Measurements from ENCODE around the gene AJAP1. TPM values are rescaled to one million over a fixed set of nuclear protein-coding genes. Genes with fewer than 3 reads are reported as not detected.

AJAP1 gene
- total RNA-seq, 5 donors from 2014 or later (not counting 1 experiment from before 2014, with no cell fraction given) = 0.44 to 4.4 (median 0.61) TPM

DNA sequence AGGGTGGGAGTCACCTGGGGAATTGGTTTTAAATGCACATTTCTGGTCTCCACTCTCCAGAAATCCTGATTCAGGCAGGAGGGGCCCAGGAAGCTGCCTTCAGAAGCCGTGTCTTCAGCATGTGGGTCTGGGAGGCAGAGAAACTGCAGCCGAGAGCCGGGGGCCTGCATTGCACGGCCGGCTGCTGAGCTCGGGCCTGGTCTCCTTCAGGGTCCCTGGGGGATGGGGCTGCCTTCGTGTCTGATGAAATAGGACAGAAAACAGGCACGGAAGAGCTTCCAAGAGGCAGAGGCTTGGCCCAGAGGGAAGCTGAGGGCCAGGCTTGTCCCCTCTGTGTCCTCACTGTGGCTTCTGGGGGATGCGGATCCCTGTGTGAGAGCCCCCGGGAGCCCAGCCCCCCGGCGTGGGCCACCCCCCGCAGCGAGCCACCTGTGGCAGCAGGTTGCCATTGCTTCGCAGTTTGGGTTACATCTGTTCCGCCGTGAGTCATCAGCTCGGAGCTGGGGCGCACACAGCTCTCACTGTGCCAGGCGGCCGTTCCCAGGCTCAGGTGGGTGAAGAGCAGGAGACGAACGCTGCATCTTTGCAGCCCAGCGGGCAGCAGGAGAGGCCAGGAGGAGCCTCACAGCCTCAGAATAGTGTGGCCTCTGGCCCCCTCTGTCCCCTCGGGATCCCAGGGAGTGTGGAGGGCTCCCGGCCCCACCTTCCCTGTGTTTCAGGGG lies 72.4 kb downstream of the AJAP1 start:
- no peaks in the 10 kb centered on the region for H3K36me3 ChIP-seq (ENCODE audit: control insufficient read depth in 2 of 2, extremely low read depth in 1 of 2, insufficient read depth in 1 of 2, low read length in 1 of 2)

DNA sequence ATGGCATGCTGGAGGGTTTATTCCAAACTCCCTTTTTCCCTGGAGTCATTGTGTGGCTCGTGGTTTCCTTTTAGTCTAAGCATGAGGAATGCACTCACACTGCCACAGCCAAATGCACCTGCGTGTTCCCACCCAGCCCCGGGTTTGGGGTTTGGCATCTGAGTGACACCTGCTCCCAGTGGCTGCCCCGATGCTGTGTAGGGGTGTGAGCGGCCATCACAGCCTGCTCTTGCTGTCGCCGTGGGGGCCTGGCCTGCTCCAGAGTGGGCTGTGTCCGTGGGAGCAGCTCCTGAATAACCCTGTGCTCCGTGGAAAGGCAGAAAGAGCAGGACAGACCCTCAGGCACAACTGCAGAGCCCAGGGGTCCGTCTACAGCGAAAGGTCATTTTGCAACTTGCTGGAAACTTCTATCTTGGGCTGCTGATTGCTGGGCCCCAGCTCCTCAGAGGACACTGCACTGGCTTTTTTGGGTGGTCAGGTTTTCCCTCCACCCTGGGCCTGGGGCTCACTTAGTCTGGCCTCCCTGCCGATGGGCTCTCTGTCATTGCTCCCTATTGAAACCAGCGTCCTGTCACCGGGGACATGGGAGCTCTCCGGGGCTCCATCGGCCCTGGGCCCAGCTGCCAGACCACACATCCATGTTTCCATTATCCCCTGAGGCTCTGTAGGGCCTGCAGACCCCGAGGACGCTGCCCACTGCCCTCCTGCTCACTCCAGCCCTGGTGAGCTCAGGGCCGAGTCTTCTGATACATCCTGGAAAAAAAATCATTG lies 74.1 kb downstream of the AJAP1 start:
- Mint-ChIP-seq H3K4me1 (no peaks in the 10 kb centered on the region), H3K4me3 (no peak overlapping the region), H3K9me3 (no peaks in the 10 kb centered on the region), H3K27me3 (peaks cover 0 to 7% of the 10 kb centered on the region in 2 donors), H3K36me3 (no peaks in the 10 kb centered on the region), H3K27ac (no peak overlapping the region)
- DNase-seq (no peak), ATAC-seq (replicated peaks in 1 of 4) (no peak)
- ChIA-PET POLR2A (no interaction called here), CTCF (no interaction called here)
- H3K27ac ChIP-seq (ENCODE audit: low read length) = no peak overlapping the region
- no peaks in the 10 kb centered on the region for H3K9me3 ChIP-seq
- no peak overlapping the region for H3K4me3 ChIP-seq (ENCODE audit: control insufficient read depth in 1 of 2, extremely low read depth in 1 of 2, low read length in 1 of 2)
- no peaks in the 10 kb centered on the region for H3K4me1 ChIP-seq (ENCODE audit: control insufficient read depth in 1 of 2, extremely low read depth in 1 of 2, insufficient read depth in 2 of 2, low read length in 2 of 2)
- peaks cover 0 to 15% of the 10 kb centered on the region in 2 experiments for H3K27me3 ChIP-seq (replicated peaks in 1 of 2; ENCODE audit: control insufficient read depth in 2 of 2, extremely low read depth in 1 of 2, insufficient read depth in 2 of 2, low read length in 1 of 2)
- WGBS (ENCODE audit: insufficient coverage) = 63% methylated on average over 17 of the region's 19 CpGs
- no peaks in the 10 kb centered on the region for H3K36me3 ChIP-seq (ENCODE audit: control insufficient read depth in 2 of 2, extremely low read depth in 1 of 2, insufficient read depth in 1 of 2, low read length in 1 of 2)

More for the DNA sequence above, 72.4 kb downstream of the AJAP1 start:
- Mint-ChIP-seq H3K27ac (no peak overlapping the region), H3K4me3 (no peak overlapping the region), H3K9me3 (no peaks in the 10 kb centered on the region), H3K36me3 (no peaks in the 10 kb centered on the region), H3K4me1 (no peaks in the 10 kb centered on the region), H3K27me3 (peaks cover 4 to 6% of the 10 kb centered on the region in 2 donors)
- ATAC-seq (replicated peaks in 1 of 4) = no peak
- H3K4me1 ChIP-seq (ENCODE audit: control insufficient read depth in 1 of 2, extremely low read depth in 1 of 2, insufficient read depth in 2 of 2, low read length in 2 of 2) = no peaks in the 10 kb centered on the region
- ChIA-PET POLR2A (no interaction called here), CTCF (no interaction called here)
- no peaks in the 10 kb centered on the region for H3K9me3 ChIP-seq
- WGBS (ENCODE audit: insufficient coverage) = 76% methylated on average over 24 of the region's 26 CpGs
- no peak for DNase-seq
- H3K27me3 ChIP-seq (replicated peaks in 1 of 2; ENCODE audit: control insufficient read depth in 2 of 2, extremely low read depth in 1 of 2, insufficient read depth in 2 of 2, low read length in 1 of 2) = peaks cover 0 to 15% of the 10 kb centered on the region in 2 experiments
- H3K27ac ChIP-seq (ENCODE audit: low read length) = no peak overlapping the region
- no peak overlapping the region for H3K4me3 ChIP-seq (ENCODE audit: control insufficient read depth in 1 of 2, extremely low read depth in 1 of 2, low read length in 1 of 2)

DNA sequence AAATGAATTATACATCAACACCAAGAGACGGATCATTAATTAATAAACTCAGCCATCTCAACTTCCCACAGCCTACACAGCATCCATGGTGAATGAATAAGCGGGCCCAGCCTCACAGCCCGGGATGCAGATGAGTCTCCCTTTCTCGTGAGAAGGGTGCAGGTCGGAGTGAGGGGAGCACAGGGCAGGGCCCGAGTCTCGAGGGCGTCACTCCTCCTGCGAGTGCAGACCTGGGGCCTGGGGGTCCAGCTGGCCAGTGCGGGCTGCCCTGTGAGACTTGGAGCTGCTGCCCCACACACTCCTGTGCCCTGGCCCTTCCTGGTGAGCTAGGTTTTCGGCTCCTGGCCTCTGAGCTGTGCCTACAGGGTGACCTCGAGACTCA lies 74.7 kb downstream of the AJAP1 start:
- no peaks in the 10 kb centered on the region for H3K4me1 ChIP-seq (ENCODE audit: control insufficient read depth in 1 of 2, extremely low read depth in 1 of 2, insufficient read depth in 2 of 2, low read length in 2 of 2)
- H3K9me3 Mint-ChIP-seq = no peaks in the 10 kb centered on the region
- ChIA-PET POLR2A (no interaction called here), CTCF (no interaction called here)
- H3K27ac ChIP-seq (ENCODE audit: low read length) = no peak overlapping the region
- H3K27ac Mint-ChIP-seq = no peak overlapping the region
- no peak overlapping the region for H3K4me3 ChIP-seq (ENCODE audit: control insufficient read depth in 1 of 2, extremely low read depth in 1 of 2, low read length in 1 of 2)
- no peaks in the 10 kb centered on the region for H3K4me1 Mint-ChIP-seq
- 89% methylated on average over 11 of the region's 12 CpGs for WGBS (ENCODE audit: insufficient coverage)
- no peak for DNase-seq
- H3K27me3 ChIP-seq (replicated peaks in 1 of 2; ENCODE audit: control insufficient read depth in 2 of 2, extremely low read depth in 1 of 2, insufficient read depth in 2 of 2, low read length in 1 of 2) = peaks cover 0 to 17% of the 10 kb centered on the region in 2 experiments
- no peaks in the 10 kb centered on the region for H3K36me3 ChIP-seq (ENCODE audit: control insufficient read depth in 2 of 2, extremely low read depth in 1 of 2, insufficient read depth in 1 of 2, low read length in 1 of 2)
- no peak for ATAC-seq (replicated peaks in 1 of 4)
- no peak overlapping the region for H3K4me3 Mint-ChIP-seq
- no peaks in the 10 kb centered on the region for H3K9me3 ChIP-seq
- H3K36me3 Mint-ChIP-seq = no peaks in the 10 kb centered on the region
- H3K27me3 Mint-ChIP-seq = peaks cover 0 to 5% of the 10 kb centered on the region in 2 donors

DNA sequence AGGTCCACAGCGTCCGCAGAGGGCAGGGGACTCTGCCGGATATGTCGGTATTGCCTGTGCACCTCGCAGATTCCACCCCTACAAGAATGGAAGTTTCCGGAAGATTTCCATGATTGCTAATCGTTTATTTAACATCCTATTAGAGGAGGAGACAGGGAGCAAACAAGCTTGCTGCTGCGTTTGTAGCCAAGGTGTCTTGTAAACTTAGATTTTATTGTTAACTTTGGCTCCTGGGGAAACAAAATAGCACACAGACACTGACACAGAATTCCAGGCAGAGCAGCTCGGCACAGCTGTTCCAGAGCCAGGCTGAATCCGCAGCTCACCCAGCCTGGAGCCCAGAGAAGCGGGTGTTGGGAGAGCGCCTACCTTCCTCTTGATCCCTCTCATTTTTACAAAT lies 75.7 kb downstream of the AJAP1 start:
- Mint-ChIP-seq H3K9me3 (no peaks in the 10 kb centered on the region), H3K4me1 (no peaks in the 10 kb centered on the region), H3K36me3 (no peaks in the 10 kb centered on the region), H3K27me3 (peaks cover 0 to 9% of the 10 kb centered on the region in 2 donors), H3K4me3 (no peak overlapping the region), H3K27ac (no peak overlapping the region)
- Histone ChIP-seq H3K27ac (ENCODE audit: low read length) (no peak overlapping the region), H3K9me3 (no peaks in the 10 kb centered on the region), H3K4me1 (ENCODE audit: control insufficient read depth in 1 of 2, extremely low read depth in 1 of 2, insufficient read depth in 2 of 2, low read length in 2 of 2) (no peaks in the 10 kb centered on the region), H3K27me3 (replicated peaks in 1 of 2; ENCODE audit: control insufficient read depth in 2 of 2, extremely low read depth in 1 of 2, insufficient read depth in 2 of 2, low read length in 1 of 2) (peaks cover 0 to 16% of the 10 kb centered on the region in 2 experiments), H3K36me3 (ENCODE audit: control insufficient read depth in 2 of 2, extremely low read depth in 1 of 2, insufficient read depth in 1 of 2, low read length in 1 of 2) (no peaks in the 10 kb centered on the region), H3K4me3 (ENCODE audit: control insufficient read depth in 1 of 2, extremely low read depth in 1 of 2, low read length in 1 of 2) (no peak overlapping the region)
- CTCF ChIA-PET = no interaction called here
- ATAC-seq (replicated peaks in 1 of 4) (no peak), DNase-seq (no peak)
- POLR2A ChIA-PET = no interaction called here
- WGBS (ENCODE audit: insufficient coverage) = 93% methylated on average over 6 of the region's 12 CpGs

DNA sequence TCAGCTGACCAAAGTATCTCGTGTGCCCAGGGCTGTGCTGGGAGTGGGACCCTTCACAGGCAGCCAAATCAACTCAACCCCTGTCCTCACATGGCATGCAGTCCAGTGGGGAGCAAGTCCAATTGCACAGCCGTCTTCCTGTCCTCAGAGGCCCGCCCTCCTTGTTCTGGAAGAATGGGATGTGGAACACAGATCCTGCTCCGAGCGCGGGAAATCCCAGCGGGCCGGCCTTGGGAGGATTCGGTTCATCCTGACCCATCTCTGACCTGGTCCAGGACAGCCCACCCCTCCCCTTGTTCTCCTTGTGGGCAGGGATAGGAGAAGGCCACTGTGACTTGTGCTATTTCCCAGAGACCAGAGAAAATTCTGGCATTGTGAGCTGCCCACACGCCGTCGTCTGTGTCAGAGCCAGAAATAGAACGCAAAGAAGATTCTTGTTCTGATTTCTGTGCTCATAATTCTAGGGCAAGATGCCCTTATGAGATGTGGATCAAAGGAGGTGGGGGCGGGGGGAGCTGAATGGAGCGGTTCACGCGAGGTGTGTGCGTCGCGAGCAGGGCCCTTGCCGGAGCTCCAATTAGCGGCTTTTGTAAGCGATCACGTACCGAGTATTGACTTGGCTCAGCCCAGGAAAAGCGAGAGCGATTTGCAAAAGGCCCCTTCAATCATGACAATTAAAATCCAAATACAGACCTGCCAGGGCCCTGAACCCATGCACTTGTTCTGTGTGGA lies 79.2 kb downstream of the AJAP1 start:
- Histone ChIP-seq H3K27ac (ENCODE audit: low read length) (no peak overlapping the region), H3K9me3 (no peaks in the 10 kb centered on the region), H3K36me3 (ENCODE audit: control insufficient read depth in 2 of 2, extremely low read depth in 1 of 2, insufficient read depth in 1 of 2, low read length in 1 of 2) (no peaks in the 10 kb centered on the region), H3K4me3 (ENCODE audit: control insufficient read depth in 1 of 2, extremely low read depth in 1 of 2, low read length in 1 of 2) (no peak overlapping the region), H3K27me3 (replicated peaks in 1 of 2; ENCODE audit: control insufficient read depth in 2 of 2, extremely low read depth in 1 of 2, insufficient read depth in 2 of 2, low read length in 1 of 2) (peaks cover 0 to 41% of the 10 kb centered on the region in 2 experiments), H3K4me1 (ENCODE audit: control insufficient read depth in 1 of 2, extremely low read depth in 1 of 2, insufficient read depth in 2 of 2, low read length in 2 of 2) (no peaks in the 10 kb centered on the region)
- WGBS (ENCODE audit: insufficient coverage) = 89% methylated on average over 20 of the region's 27 CpGs
- Mint-ChIP-seq H3K27me3 (peaks cover 8 to 17% of the 10 kb centered on the region in 2 donors), H3K4me1 (peaks cover 2 to 8% (median 4%) of the 10 kb centered on the region in 3 donors), H3K4me3 (no peak overlapping the region), H3K27ac (no peak overlapping the region), H3K36me3 (no peaks in the 10 kb centered on the region), H3K9me3 (peaks cover 0 to 5% (median 3%) of the 10 kb centered on the region in 3 donors)
- DNase-seq (no peak), ATAC-seq (replicated peaks in 1 of 4) (no peak)
- POLR2A ChIA-PET = no interaction called here
- CTCF ChIA-PET = no interaction called here

DNA sequence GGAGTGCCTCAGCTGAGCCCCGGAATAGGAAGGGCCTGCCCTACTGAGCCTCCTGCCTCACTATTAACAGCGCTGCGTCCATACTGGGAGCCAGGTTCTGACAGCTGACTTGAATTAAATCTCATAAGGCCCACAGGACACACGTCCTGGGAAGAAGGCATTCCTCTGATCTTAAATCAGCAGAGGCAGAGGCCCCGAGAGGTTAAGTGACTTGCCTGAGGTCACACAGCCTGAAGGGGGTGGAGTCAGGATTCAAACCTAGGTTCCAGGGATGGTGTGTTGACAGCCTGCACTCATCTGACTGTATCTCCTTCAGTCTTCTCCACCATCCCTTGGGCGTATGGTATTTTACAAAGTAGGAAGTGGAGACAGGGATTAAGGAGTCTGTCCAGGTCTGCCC lies 79.8 kb downstream of the AJAP1 start:
- Mint-ChIP-seq H3K4me3 (no peak overlapping the region), H3K9me3 (peaks cover 0 to 5% (median 3%) of the 10 kb centered on the region in 3 donors), H3K4me1 (peaks cover 2 to 8% (median 4%) of the 10 kb centered on the region in 3 donors), H3K36me3 (no peaks in the 10 kb centered on the region), H3K27me3 (peaks cover 8 to 19% of the 10 kb centered on the region in 2 donors), H3K27ac (no peak overlapping the region)
- Histone ChIP-seq H3K9me3 (no peaks in the 10 kb centered on the region), H3K27ac (ENCODE audit: low read length) (no peak overlapping the region), H3K4me1 (ENCODE audit: control insufficient read depth in 1 of 2, extremely low read depth in 1 of 2, insufficient read depth in 2 of 2, low read length in 2 of 2) (no peaks in the 10 kb centered on the region), H3K4me3 (ENCODE audit: control insufficient read depth in 1 of 2, extremely low read depth in 1 of 2, low read length in 1 of 2) (no peak overlapping the region), H3K27me3 (replicated peaks in 1 of 2; ENCODE audit: control insufficient read depth in 2 of 2, extremely low read depth in 1 of 2, insufficient read depth in 2 of 2, low read length in 1 of 2) (peaks cover 0 to 43% of the 10 kb centered on the region in 2 experiments), H3K36me3 (ENCODE audit: control insufficient read depth in 2 of 2, extremely low read depth in 1 of 2, insufficient read depth in 1 of 2, low read length in 1 of 2) (no peaks in the 10 kb centered on the region)
- CTCF ChIA-PET = no interaction called here
- DNase-seq (no peak), ATAC-seq (replicated peaks in 1 of 4) (no peak)
- 60% methylated on average over 1 of the region's 6 CpGs for WGBS (ENCODE audit: insufficient coverage)
- POLR2A ChIA-PET = no interaction called here

All from T-cell (primary cell).